Body of pancreas (tissue), 4 donors: ENCODE data around the gene ZNF138. TPM values are rescaled to one million over a fixed set of nuclear protein-coding genes. Genes with fewer than 3 reads are reported as not detected.

Experiments
- ATAC-seq: fragments of 150-250 bp; one replicate; pipeline ENCODE4 v1.9.1; 2016
- DNase-seq, 4 donors: peaks; one replicate each; pipeline ENCODE4 v3.0.0-alpha.2; 2019
- H3K27ac ChIP-seq, 4 donors: fragments of 200-600 bp; sonication (generic); 1 replicate in 3 of 4; 2 replicates in 1 of 4; pipeline versions ENCODE4 v1.5.1 to v1.6.1; 2016 to 2019; ENCODE audit warnings: mild to moderate bottlenecking in 1 of 4, mixed read lengths in 1 of 4, moderate library complexity in 1 of 4
- H3K27me3 ChIP-seq, 2 donors: fragments of 200-600 bp; sonication (generic); one replicate each; pipeline ENCODE4 v1.6.0; 2016; ENCODE audit warnings: mild to moderate bottlenecking in 1 of 2
- H3K36me3 ChIP-seq, 2 donors: fragments of 200-600 bp; sonication (generic); replicated peaks in 1 of 2; 2 replicates each; pipeline ENCODE4 v1.5.1; 2016; ENCODE audit warnings: low read depth in 2 of 2; ENCODE audit not compliant: insufficient read depth in 1 of 2
- H3K4me1 ChIP-seq: fragments of 200-600 bp; sonication (generic); one replicate; pipeline ENCODE4 v1.6.0; 2016
- H3K4me3 ChIP-seq, 2 donors: fragments of 200-600 bp; sonication (generic); 1 replicate in 1 of 2; 2 replicates in 1 of 2; pipeline ENCODE4 v1.5.1; 2016 to 2019
- H3K9me3 ChIP-seq, 3 donors: fragments of 200-600 bp; sonication (generic); 1 replicate in 2 of 3; 2 replicates in 1 of 3; pipeline ENCODE4 v1.5.1; 2016
- CTCF ChIP-seq, 7 experiments: fragments of 450-650 bp in 4 of 7; fragments of 200-600 bp in 3 of 7; sonication (generic) in 3 of 7; IDR thresholded peaks; one replicate each; pipeline ENCODE4 v1.5.1; 2016 to 2019; ENCODE audit warnings: antibody characterized with exemption in 7 of 7
- POLR2A ChIP-seq, 3 donors: fragments of 450-650 bp; IDR thresholded peaks; one replicate each; pipeline ENCODE4 v1.6.1; 2016; ENCODE audit warnings: antibody characterized with exemption in 3 of 3, mild to moderate bottlenecking in 2 of 3
- WGBS, 2 donors: methylation state at CpG; one replicate each; pipeline ENCODE4 v1.1.5; 2017; 5-methylcytosine and 5-hydroxymethylcytosine counted together
- intact Hi-C: fragments of 100-400 bp; cut with DNase I; formaldehyde crosslinking; loops from one replicate; pipeline ENCODE4 v1.15.1; 2023
- total RNA-seq, 2 donors: library from RNA; depleted of rRNA; stranded (reverse); fragments of >200 nt; gene quantifications; one replicate each; pipeline ENCODE4 v1.1.0, GENCODE V29; 2016

Gene ZNF138
- total RNA-seq, 2 donors from 2014 or later, result 4.9 to 10.4 TPM

GRCh38 chr7:64838691-64839090 is 44.5 kb downstream of the ZNF138 start:
- Histone ChIP-seq H3K4me1 (no peaks in the 10 kb centered on the region), H3K27me3 (no peaks in the 10 kb centered on the region), H3K9me3 (no peaks in the 10 kb centered on the region), H3K4me3 (no peak overlapping the region), H3K36me3 (no peaks in the 10 kb centered on the region), H3K27ac (no peak overlapping the region)
- ATAC-seq (no peak), DNase-seq (no peak)
- TF ChIP-seq POLR2A (IDR thresholded peaks at IDR 0.05), result no peak
- no peak for TF ChIP-seq CTCF (IDR thresholded peaks at IDR 0.05)
- 78 to 81% methylated on average over 14 of the region's 14 CpGs for WGBS, 2 donors
- intact Hi-C loops, result no loop called here

DNA sequence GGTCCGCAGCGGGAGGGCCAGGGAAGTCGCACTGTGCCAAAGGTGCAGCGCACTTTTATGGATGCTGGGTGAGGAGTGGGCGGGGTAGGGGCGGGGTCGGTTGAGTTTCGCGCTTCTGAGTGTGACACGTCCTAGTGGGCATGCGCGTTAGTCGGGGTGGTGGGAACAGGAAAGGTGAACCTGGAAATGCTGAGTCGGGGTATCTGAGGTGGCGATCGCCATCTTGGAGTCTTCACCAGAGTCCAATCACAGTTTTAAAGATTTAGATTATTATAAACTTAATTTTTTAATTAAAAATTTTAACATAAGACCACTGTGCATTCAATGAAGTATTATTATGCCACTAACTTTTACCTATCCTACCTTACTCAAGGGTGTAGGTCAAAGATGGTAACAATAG is 45.7 kb downstream of the ZNF138 start:
- Histone ChIP-seq H3K4me3 (no peak overlapping the region), H3K27me3 (no peaks in the 10 kb centered on the region), H3K9me3 (no peaks in the 10 kb centered on the region), H3K36me3 (no peaks in the 10 kb centered on the region), H3K4me1 (no peaks in the 10 kb centered on the region), H3K27ac (no peak overlapping the region)
- TF ChIP-seq CTCF (IDR thresholded peaks at IDR 0.05), result no peak
- no peak for TF ChIP-seq POLR2A (IDR thresholded peaks at IDR 0.05)
- ATAC-seq (no peak), DNase-seq (no peak)
- WGBS, 2 donors, result 94% methylated on average over 16 of the region's 16 CpGs
- intact Hi-C loops, result no loop called here

DNA sequence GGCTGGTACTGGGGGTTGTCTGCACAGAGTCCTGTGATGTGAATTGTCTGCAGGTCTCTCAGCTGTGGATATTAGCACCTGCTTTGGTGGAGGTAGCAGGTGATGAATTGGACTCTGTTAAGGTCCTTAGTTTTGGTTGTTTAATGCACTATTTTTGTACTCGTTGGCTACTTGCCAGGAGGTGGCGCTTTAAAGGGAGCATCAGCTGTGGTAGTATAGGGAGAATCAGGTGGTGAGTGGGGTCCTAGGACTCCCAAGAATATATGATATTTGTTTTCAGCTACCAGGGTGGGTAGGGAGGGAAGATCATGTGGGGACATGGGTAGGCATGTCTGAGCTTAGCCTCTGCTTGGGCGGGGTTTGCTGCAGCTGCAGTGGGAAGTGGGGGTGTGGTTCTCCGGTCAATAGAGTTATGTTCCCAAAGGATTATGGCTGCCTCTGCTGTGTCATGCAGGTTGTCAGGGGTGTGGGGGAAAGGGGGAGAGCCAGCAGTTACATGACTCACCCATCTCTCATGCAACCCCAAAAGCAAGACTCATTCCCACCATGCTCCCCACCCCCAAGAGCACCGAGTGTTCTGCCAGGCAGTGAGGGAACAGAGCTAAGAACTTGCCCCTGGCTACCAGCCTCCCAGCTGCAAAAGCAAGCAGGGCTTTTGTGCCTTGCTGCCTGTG is 55.2 kb downstream of the ZNF138 start:
- no peaks in the 10 kb centered on the region for H3K9me3 ChIP-seq
- ATAC-seq (no peak), DNase-seq (no peak)
- H3K27ac ChIP-seq, result no peak overlapping the region
- intact Hi-C loops, result no loop called here
- no peaks in the 10 kb centered on the region for H3K27me3 ChIP-seq
- H3K36me3 ChIP-seq, result no peaks in the 10 kb centered on the region
- H3K4me1 ChIP-seq, result no peaks in the 10 kb centered on the region
- WGBS, 2 donors, result 61 to 67% methylated on average over 5 of the region's 5 CpGs
- TF ChIP-seq POLR2A (IDR thresholded peaks at IDR 0.05) (no peak), CTCF (IDR thresholded peaks at IDR 0.05) (no peak)
- H3K4me3 ChIP-seq, result no peak overlapping the region

DNA sequence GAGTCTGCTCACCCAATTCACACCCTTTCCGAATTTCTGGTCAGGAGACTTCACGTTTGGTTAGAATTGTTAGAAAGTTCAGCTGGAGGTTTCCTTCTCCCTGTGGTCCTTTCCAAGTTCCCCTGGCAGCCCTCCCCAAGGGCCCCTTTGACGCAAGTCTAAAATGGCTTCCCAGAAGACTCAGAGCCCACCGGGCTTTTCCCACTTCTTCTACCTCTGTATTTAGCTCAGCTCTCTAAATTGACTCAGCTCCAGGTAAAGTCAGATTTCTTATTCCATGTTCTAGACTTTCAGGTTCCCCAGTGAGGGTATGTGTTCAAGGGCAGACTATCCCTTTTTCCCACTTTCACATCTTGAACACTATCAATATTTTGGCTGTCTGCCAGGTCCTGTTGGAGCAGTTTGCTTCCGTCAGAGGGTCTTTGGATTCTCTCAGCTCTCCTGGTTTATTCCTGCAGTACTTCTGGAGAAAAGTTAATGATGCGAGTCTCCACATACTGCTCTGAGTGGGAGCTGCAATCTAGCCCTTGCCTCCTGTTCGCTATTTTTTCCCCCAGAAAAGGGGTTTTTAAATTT is 55.8 kb downstream of the ZNF138 start:
- intact Hi-C loops, result no loop called here
- DNase-seq, result no peak
- 69 to 71% methylated on average over 7 of the region's 7 CpGs for WGBS, 2 donors

More for the DNA sequence above, 55.8 kb downstream of the ZNF138 start:
- Histone ChIP-seq H3K9me3 (no peaks in the 10 kb centered on the region), H3K27me3 (no peaks in the 10 kb centered on the region), H3K4me3 (no peak overlapping the region), H3K36me3 (no peaks in the 10 kb centered on the region), H3K27ac (no peak overlapping the region), H3K4me1 (no peaks in the 10 kb centered on the region)
- TF ChIP-seq CTCF (IDR thresholded peaks at IDR 0.05), result no peak
- TF ChIP-seq POLR2A (IDR thresholded peaks at IDR 0.05), result no peak
- ATAC-seq, result no peak
